ENCODE results near the gene FIBCD1.

FIBCD1 gene

DNA sequence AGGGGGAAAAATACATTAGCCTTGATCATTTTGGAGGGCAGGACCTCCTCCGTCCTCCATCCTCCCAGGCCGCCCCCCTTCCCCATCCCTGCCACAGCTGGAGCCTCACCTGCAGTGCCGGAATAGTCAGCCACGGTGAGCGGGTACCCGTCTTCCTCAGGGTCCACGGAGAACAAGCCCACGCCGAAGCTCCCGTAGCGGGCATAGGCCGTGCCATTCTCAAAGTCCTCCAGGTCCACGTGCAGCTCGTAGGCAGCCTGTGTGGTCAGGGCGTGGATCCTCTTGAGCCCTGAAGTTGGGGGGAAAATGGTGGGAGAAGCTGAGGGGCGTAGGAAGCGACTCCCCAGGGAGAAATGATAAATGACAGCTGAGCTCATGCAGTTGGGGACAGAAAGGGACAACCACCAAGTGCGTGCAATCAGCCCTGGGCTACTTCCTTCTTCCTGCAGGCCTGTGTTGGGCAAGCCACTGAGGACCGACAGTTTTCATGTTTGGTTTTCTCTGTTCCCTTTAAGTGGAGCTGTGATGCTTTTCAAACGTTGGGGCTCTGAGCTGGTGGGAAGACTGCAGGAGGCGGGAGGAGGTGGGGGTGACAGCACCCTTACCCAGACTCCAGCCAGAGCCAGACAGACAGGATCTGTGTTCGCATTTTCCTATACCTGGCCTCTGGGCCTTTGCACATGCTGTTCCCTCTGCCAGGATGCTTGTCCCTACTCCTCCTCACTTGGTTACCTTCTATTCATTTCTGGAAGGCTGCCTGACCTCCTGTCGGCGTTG lies 33.7 kb downstream of the FIBCD1 start:
- TF ChIP-seq, protein P1, sequence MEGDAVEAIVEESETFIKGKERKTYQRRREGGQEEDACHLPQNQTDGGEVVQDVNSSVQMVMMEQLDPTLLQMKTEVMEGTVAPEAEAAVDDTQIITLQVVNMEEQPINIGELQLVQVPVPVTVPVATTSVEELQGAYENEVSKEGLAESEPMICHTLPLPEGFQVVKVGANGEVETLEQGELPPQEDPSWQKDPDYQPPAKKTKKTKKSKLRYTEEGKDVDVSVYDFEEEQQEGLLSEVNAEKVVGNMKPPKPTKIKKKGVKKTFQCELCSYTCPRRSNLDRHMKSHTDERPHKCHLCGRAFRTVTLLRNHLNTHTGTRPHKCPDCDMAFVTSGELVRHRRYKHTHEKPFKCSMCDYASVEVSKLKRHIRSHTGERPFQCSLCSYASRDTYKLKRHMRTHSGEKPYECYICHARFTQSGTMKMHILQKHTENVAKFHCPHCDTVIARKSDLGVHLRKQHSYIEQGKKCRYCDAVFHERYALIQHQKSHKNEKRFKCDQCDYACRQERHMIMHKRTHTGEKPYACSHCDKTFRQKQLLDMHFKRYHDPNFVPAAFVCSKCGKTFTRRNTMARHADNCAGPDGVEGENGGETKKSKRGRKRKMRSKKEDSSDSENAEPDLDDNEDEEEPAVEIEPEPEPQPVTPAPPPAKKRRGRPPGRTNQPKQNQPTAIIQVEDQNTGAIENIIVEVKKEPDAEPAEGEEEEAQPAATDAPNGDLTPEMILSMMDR (IDR thresholded peaks at IDR 0.05; ENCODE audit: insufficient read depth, low read length): no peak
- TF ChIP-seq SPI1 (IDR thresholded peaks at IDR 0.05; ENCODE audit: borderline replicate concordance, low read depth): peak; percentile 28; the same call in 1 of the 2 replicates
- Histone ChIP-seq H3K4me3 (replicated peaks; ENCODE audit: insufficient read depth, low read length) (no peak overlapping the region), H3K27me3 (ENCODE audit: insufficient read depth, poor library complexity, severe bottlenecking) (no peaks in the 10 kb centered on the region), H3K27ac (replicated peaks) (peak overlapping the region; percentile 50)
- DNase-seq (ENCODE audit: low read depth in 1 of 2, low spot score in 1 of 2): peak; percentile 43 to 87

DNA sequence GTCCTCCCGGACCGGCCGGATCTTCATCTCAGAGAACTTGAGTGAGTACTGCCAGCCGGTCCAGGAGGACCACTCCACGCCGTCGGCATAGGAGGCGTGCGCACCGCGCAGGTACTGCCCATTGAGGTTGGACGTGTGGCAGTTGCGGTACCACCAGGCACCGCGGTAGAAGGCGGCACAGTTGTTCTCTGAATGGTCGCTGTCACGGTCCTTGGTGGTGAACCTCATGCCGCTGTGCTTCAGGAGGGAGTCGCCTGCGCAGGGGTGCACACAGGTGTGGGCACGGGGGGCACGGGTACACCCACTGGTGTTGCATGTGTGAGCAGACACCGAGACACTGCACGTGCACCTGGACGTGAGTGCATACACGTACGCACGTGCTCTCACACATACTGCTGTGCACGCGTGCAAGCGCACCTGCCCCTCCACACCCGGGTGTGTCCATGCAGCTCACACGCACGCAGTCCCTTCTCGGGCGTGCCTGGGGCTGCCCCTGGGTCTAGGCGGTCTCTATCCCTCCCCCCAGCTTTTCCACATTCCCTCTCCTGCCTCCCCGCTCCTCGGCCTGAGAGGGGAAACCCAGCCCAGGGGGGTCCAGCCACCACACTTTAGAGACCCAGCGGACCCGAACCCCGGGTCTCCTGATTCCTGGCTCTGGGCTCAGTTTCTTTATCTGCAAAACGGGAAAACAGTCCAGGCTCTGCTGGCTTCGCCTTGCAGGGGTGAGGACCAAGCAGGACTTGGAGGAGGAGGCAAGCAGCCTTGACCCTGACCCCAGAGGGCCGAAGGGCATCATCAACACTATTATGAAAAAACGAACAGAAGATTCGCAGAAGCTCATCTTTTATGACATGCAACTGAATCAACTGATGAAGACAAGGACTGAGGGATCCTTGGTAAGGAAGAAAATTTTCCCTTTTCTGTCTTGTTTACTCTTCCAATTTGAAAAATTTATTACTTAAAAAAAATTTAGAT lies 34.7 kb downstream of the FIBCD1 start:
- Histone ChIP-seq H3K4me3 (replicated peaks; ENCODE audit: insufficient read depth, low read length) (no peak overlapping the region), H3K27me3 (ENCODE audit: insufficient read depth, poor library complexity, severe bottlenecking) (no peaks in the 10 kb centered on the region), H3K27ac (replicated peaks) (no peak overlapping the region)
- DNase-seq (ENCODE audit: low read depth in 1 of 2, low spot score in 1 of 2): no peak
- no peak for TF ChIP-seq POLR2AphosphoS5 (IDR thresholded peaks at IDR 0.05; ENCODE audit: low read depth)
- TF ChIP-seq, protein P1 (IDR thresholded peaks at IDR 0.05; ENCODE audit: insufficient read depth, low read length): no peak
- TF ChIP-seq, protein P2, sequence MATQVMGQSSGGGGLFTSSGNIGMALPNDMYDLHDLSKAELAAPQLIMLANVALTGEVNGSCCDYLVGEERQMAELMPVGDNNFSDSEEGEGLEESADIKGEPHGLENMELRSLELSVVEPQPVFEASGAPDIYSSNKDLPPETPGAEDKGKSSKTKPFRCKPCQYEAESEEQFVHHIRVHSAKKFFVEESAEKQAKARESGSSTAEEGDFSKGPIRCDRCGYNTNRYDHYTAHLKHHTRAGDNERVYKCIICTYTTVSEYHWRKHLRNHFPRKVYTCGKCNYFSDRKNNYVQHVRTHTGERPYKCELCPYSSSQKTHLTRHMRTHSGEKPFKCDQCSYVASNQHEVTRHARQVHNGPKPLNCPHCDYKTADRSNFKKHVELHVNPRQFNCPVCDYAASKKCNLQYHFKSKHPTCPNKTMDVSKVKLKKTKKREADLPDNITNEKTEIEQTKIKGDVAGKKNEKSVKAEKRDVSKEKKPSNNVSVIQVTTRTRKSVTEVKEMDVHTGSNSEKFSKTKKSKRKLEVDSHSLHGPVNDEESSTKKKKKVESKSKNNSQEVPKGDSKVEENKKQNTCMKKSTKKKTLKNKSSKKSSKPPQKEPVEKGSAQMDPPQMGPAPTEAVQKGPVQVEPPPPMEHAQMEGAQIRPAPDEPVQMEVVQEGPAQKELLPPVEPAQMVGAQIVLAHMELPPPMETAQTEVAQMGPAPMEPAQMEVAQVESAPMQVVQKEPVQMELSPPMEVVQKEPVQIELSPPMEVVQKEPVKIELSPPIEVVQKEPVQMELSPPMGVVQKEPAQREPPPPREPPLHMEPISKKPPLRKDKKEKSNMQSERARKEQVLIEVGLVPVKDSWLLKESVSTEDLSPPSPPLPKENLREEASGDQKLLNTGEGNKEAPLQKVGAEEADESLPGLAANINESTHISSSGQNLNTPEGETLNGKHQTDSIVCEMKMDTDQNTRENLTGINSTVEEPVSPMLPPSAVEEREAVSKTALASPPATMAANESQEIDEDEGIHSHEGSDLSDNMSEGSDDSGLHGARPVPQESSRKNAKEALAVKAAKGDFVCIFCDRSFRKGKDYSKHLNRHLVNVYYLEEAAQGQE (IDR thresholded peaks at IDR 0.05; ENCODE audit: insufficient replicate concordance, low read depth): no peak
- no peak for TF ChIP-seq SPI1 (IDR thresholded peaks at IDR 0.05; ENCODE audit: borderline replicate concordance, low read depth)
- TF ChIP-seq GABPA (IDR thresholded peaks at IDR 0.05; ENCODE audit: low read depth): no peak

DNA sequence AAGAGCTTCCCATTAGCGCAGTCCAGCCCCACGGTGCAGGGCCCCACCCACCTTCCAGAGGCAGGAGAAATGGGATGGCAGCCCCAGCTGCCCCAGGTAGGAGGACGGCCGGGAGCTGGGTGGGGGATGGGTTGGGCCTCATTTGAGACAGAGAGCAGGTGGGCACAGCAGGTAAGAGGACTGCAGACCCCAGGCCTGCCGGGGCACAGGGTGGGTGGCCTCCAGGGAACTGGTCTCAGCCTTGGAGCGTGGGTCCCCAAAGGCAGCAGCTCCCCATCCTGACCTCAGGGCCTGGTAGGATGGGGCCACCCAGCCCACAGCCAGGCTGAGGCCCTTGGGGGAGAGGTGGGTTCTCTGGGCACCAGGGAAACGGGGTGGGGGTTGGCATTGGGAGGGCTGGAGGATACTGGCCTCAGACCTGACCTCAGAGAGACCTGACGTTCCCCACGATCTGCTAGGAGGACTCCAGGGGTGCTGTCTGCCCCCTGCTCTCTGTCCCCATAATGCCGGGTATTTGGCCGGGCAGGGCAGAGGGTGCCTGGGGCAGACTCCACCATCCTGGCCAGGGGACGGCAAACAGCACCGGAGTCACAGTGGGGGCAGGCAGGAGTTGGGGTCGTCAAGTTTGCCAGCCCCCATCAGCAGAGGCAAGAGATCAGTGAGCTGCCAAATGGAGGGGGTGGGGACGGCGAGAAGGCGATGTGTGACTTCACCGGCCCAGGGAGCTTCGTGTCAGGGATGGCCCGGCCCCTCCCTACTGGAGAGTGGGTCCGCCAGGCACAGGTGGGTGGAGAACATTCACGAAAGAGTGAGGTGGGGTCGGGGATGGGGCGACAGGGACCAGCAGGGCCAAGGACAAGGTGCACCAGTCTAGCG lies 35.6 kb downstream of the FIBCD1 start:
- H3K4me3 ChIP-seq (replicated peaks; ENCODE audit: insufficient read depth, low read length): no peak overlapping the region

More for the DNA sequence above, 35.6 kb downstream of the FIBCD1 start:
- Histone ChIP-seq H3K27ac (replicated peaks) (no peak overlapping the region), H3K27me3 (ENCODE audit: insufficient read depth, poor library complexity, severe bottlenecking) (no peaks in the 10 kb centered on the region)
- DNase-seq (ENCODE audit: low read depth in 1 of 2, low spot score in 1 of 2): no peak
- no peak for TF ChIP-seq GABPA (IDR thresholded peaks at IDR 0.05; ENCODE audit: low read depth)
- TF ChIP-seq, protein P2 (IDR thresholded peaks at IDR 0.05; ENCODE audit: insufficient replicate concordance, low read depth): no peak
- TF ChIP-seq SPI1 (IDR thresholded peaks at IDR 0.05; ENCODE audit: borderline replicate concordance, low read depth): no peak
- TF ChIP-seq, protein P1 (IDR thresholded peaks at IDR 0.05; ENCODE audit: insufficient read depth, low read length): no peak
- no peak for TF ChIP-seq POLR2AphosphoS5 (IDR thresholded peaks at IDR 0.05; ENCODE audit: low read depth)
